HepG2 (cell line): ENCODE measurements around the gene HOXD3.

Experiments used
- ASH2L ChIP-seq: fragments of 300-600, 200-600 bp; sonication (generic); IDR thresholded peaks from 2 replicates; pipeline ENCODE4 v1.7.0; 2017; ENCODE audit warnings: low read depth, mild to moderate bottlenecking, moderate library complexity, mixed read lengths, low read length; ENCODE audit not compliant: insufficient read length
- EZH2 ChIP-seq: conservative IDR thresholded peaks from 2 replicates; pipeline ENCODE4 v1.6.1; 2012; ENCODE audit warnings: mild to moderate bottlenecking, low read depth, low read length, moderate library complexity
- FOXP1 ChIP-seq, 2 experiments: fragments of 450-650 bp in 1 of 2; IDR thresholded peaks; 2 replicates each; pipeline ENCODE4 v1.6.1; 2017 to 2018; ENCODE audit warnings: antibody characterized with exemption in 1 of 2
- NFRKB ChIP-seq: fragments of 450-650 bp; IDR thresholded peaks from 2 replicates; pipeline ENCODE4 v1.6.1; 2017
- TF ChIP-seq, protein P1 (sequence below): sonication (generic); formaldehyde crosslinking; IDR thresholded peaks from 2 replicates; pipeline ENCODE4 v1.5.0; 2020; ENCODE audit warnings: mild to moderate bottlenecking, missing genetic modification reagents, moderate library complexity
- TF ChIP-seq, protein P2 (sequence below): IDR thresholded peaks from 2 replicates; pipeline ENCODE4 v1.6.1; 2012; ENCODE audit warnings: inconsistent platforms
- TF ChIP-seq, protein P3 (sequence below): fragments of 450-650 bp; IDR thresholded peaks from 2 replicates; pipeline ENCODE4 v1.6.1; 2017; ENCODE audit warnings: mild to moderate bottlenecking
- TF ChIP-seq, protein P4 (sequence below): IDR thresholded peaks from 2 replicates; pipeline ENCODE4 v1.6.1; 2016; ENCODE audit warnings: missing compliant biosample characterization, missing genetic modification reagents, borderline replicate concordance

DNA sequence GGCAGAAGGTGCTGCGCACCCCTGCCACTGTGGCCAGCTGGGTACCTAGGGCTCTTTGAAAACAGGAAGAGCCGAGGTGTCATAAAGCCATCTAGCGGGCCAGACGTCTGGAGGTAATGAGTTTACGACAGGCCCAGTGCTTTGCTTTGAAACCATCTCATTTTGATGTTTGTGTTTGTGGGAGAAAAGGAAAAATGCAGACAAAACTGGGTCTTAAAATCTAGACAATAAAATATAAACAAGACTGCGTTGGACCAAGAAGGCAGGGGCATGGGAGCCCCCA, 31.4 kb upstream of the HOXD3 start:
- TF ChIP-seq, protein P1, sequence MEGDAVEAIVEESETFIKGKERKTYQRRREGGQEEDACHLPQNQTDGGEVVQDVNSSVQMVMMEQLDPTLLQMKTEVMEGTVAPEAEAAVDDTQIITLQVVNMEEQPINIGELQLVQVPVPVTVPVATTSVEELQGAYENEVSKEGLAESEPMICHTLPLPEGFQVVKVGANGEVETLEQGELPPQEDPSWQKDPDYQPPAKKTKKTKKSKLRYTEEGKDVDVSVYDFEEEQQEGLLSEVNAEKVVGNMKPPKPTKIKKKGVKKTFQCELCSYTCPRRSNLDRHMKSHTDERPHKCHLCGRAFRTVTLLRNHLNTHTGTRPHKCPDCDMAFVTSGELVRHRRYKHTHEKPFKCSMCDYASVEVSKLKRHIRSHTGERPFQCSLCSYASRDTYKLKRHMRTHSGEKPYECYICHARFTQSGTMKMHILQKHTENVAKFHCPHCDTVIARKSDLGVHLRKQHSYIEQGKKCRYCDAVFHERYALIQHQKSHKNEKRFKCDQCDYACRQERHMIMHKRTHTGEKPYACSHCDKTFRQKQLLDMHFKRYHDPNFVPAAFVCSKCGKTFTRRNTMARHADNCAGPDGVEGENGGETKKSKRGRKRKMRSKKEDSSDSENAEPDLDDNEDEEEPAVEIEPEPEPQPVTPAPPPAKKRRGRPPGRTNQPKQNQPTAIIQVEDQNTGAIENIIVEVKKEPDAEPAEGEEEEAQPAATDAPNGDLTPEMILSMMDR (CRISPR knock-in tag): no peak
- TF ChIP-seq, protein P2, sequence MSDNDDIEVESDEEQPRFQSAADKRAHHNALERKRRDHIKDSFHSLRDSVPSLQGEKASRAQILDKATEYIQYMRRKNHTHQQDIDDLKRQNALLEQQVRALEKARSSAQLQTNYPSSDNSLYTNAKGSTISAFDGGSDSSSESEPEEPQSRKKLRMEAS: no peak
- TF ChIP-seq ASH2L (no peak), FOXP1 (IDR thresholded peaks at IDR 0.05) (no peak), FOXP1 (CRISPR knock-in tag; IDR thresholded peaks at IDR 0.05) (no peak), EZH2 (no peak), NFRKB (no peak)
- TF ChIP-seq, protein P3, sequence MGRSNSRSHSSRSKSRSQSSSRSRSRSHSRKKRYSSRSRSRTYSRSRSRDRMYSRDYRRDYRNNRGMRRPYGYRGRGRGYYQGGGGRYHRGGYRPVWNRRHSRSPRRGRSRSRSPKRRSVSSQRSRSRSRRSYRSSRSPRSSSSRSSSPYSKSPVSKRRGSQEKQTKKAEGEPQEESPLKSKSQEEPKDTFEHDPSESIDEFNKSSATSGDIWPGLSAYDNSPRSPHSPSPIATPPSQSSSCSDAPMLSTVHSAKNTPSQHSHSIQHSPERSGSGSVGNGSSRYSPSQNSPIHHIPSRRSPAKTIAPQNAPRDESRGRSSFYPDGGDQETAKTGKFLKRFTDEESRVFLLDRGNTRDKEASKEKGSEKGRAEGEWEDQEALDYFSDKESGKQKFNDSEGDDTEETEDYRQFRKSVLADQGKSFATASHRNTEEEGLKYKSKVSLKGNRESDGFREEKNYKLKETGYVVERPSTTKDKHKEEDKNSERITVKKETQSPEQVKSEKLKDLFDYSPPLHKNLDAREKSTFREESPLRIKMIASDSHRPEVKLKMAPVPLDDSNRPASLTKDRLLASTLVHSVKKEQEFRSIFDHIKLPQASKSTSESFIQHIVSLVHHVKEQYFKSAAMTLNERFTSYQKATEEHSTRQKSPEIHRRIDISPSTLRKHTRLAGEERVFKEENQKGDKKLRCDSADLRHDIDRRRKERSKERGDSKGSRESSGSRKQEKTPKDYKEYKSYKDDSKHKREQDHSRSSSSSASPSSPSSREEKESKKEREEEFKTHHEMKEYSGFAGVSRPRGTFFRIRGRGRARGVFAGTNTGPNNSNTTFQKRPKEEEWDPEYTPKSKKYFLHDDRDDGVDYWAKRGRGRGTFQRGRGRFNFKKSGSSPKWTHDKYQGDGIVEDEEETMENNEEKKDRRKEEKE: no peak
- TF ChIP-seq, protein P4, sequence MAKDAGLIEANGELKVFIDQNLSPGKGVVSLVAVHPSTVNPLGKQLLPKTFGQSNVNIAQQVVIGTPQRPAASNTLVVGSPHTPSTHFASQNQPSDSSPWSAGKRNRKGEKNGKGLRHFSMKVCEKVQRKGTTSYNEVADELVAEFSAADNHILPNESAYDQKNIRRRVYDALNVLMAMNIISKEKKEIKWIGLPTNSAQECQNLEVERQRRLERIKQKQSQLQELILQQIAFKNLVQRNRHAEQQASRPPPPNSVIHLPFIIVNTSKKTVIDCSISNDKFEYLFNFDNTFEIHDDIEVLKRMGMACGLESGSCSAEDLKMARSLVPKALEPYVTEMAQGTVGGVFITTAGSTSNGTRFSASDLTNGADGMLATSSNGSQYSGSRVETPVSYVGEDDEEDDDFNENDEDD (CRISPR knock-in tag): no peak
